GM12892 (cell line): ENCODE results near the gene ANKRD66.

Experiments used
- POLR2A ChIP-seq: IDR thresholded peaks from 2 replicates; pipeline ENCODE4 v1.6.1; 2011; ENCODE audit warnings: low read depth, low read length, control low read depth
- POLR2AphosphoS5 ChIP-seq: IDR thresholded peaks from 2 replicates; pipeline ENCODE4 v1.6.1; 2011; ENCODE audit warnings: low read depth, low read length, control low read depth

- no peak for TF ChIP-seq POLR2A
- TF ChIP-seq POLR2AphosphoS5, result no peak
These were observed 16.9 kb upstream of the ANKRD66 start for GRCh38 chr6:46729787-46730326.
